Lower leg skin (tissue), 3 donors: Measurements from ENCODE around the gene VTI1A.

Experiments
- CTCF ChIP-seq, 3 donors: fragments of 450-650 bp; IDR thresholded peaks; one replicate each; pipeline ENCODE4 v1.5.1; 2016; ENCODE audit warnings: antibody characterized with exemption in 3 of 3, mild to moderate bottlenecking in 3 of 3, moderate library complexity in 2 of 3
- POLR2A ChIP-seq, 2 donors: fragments of 450-650 bp; IDR thresholded peaks; one replicate each; pipeline ENCODE4 v1.6.1; 2016 to 2017; ENCODE audit warnings: antibody characterized with exemption in 2 of 2, mild to moderate bottlenecking in 1 of 2, moderate library complexity in 1 of 2

DNA sequence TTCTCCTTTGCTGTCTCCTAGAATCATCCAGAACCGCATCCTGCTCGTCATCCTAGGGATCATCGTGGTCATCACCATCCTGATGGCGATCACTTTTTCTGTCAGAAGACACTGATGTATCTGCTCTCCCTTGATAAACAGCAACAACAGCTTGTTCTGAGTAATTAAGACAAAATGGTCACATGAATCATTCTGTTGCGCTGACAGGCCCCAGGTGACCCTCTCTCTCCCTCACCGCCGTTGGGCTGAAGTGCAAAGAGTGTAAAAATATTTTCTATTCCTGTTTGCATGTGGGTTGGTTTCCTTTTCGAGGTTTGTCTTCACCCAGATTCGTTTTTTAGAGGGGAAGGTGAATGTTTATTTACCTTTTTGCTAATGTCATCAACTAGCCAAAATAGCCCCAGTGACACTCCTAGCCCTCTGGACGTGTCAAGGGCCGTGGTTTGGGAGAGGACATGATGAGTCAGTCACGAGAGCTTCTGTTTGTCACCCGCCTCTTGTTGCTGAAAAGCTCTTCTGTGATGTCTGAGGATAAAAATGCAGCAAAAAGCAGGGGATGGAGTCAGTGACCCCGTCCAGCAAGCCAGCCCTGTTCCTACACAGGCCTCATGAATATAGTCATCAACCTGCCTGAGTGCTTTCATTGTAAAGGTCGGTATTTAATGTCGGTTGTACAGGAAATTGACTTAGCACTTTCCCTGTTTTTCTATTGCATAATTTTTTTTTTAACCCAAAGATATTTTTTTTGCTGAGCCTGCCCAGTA lies 368.4 kb downstream of the VTI1A start:
- TF ChIP-seq CTCF (IDR thresholded peaks at IDR 0.05) (no peak), POLR2A (IDR thresholded peaks at IDR 0.05) (no peak)
